ENCODE results near the gene PRKCG. TPM values are rescaled to one million over a fixed set of nuclear protein-coding genes. Genes with fewer than 3 reads are reported as not detected.
"Not testable (repeated sequence)": the region's sequence is repeated elsewhere in the genome, so short reads cannot be mapped to it uniquely, and the experiment has no call there.

PRKCG gene
- total RNA-seq, 1 experiment from 2014 or later: not detected

- no peak for TF ChIP-seq CTCF (IDR thresholded peaks at IDR 0.05; ENCODE audit: unreplicated experiment)
- CTCF ChIA-PET: interaction anchor here (0.7 to 3.3 kb wide), 5 partner anchors 14 to 1378 kb away, joined by 3 to 15 read pairs (median 4); no protein-coding TSS in a partner anchor
- DNase-seq (ENCODE audit: unreplicated experiment): peak; percentile 97
- H3K27ac Mint-ChIP-seq (ENCODE audit: low read depth, unreplicated experiment): peak within 1 kb of the TSS; percentile 100
- intact Hi-C loops (cut with micrococcal nuclease): loop anchor here (1.0 to 10.0 kb wide), 4 partner anchors 26 to 335 kb away; partner anchors contain the start of genes CNOT3, NDUFA3, OSCAR and RPS9
- peaks cover 20% of the 10 kb centered on the region for H3K4me1 Mint-ChIP-seq (ENCODE audit: insufficient read depth, unreplicated experiment)
- H3K27me3 Mint-ChIP-seq (ENCODE audit: insufficient read depth, unreplicated experiment): no peaks in the 10 kb centered on the region
- peak within 1 kb of the TSS; percentile 97 for H3K4me3 Mint-ChIP-seq (ENCODE audit: unreplicated experiment)
- BruUV-seq (replicated peaks): TSS peak; percentile 94
- POLR2A ChIA-PET: interaction anchor here (0.6 to 2.3 kb wide), 13 partner anchors 9 to 347 kb away, joined by 3 to 10 read pairs (median 5); partner anchors contain the start of genes CNOT3, PRPF31, RPS9 and TFPT
- no peaks in the 10 kb centered on the region for H3K9me3 Mint-ChIP-seq (ENCODE audit: unreplicated experiment)
- peaks cover 23% of the 10 kb centered on the region for H3K36me3 Mint-ChIP-seq (ENCODE audit: insufficient read depth, unreplicated experiment)
Observed at GRCh38 chr19:53867225-53868090, 14.5 kb upstream of the PRKCG start, which contains the start of gene MYADM. Gene MYADM, plus strand, starts transcription at chr19:53867883. Its CDS starts 5,647 bp downstream, at chr19:53873530.

GRCh38 chr19:53868091-53868891 lies 13.7 kb upstream of the PRKCG start:
- peak overlapping the region; percentile 100 for H3K27ac Mint-ChIP-seq (ENCODE audit: low read depth, unreplicated experiment)
- H3K27me3 Mint-ChIP-seq (ENCODE audit: insufficient read depth, unreplicated experiment): no peaks in the 10 kb centered on the region
- peaks cover 30% of the 10 kb centered on the region for H3K36me3 Mint-ChIP-seq (ENCODE audit: insufficient read depth, unreplicated experiment)
- TF ChIP-seq CTCF (IDR thresholded peaks at IDR 0.05; ENCODE audit: unreplicated experiment): no peak
- intact Hi-C loops (cut with micrococcal nuclease): loop anchor here (2.0 to 10.0 kb wide), 3 partner anchors 237 to 334 kb away; partner anchors contain the start of genes CNOT3, NDUFA3, OSCAR and RPS9
- H3K9me3 Mint-ChIP-seq (ENCODE audit: unreplicated experiment): no peaks in the 10 kb centered on the region
- DNase-seq (ENCODE audit: unreplicated experiment): peak; percentile 68
- peak overlapping the region; percentile 97 for H3K4me3 Mint-ChIP-seq (ENCODE audit: unreplicated experiment)
- CTCF ChIA-PET: interaction anchor here (0.6 to 3.3 kb wide), 8 partner anchors 14 to 1378 kb away, joined by 3 to 15 read pairs (median 4); partner anchors contain the start of gene PRKCG
- POLR2A ChIA-PET: interaction anchor here (0.6 to 2.3 kb wide), 15 partner anchors 8 to 1804 kb away, joined by 3 to 10 read pairs (median 4); partner anchors contain the start of genes CNOT3, PRPF31, RPS9 and TFPT
- H3K4me1 Mint-ChIP-seq (ENCODE audit: insufficient read depth, unreplicated experiment): peaks cover 20% of the 10 kb centered on the region
- BruUV-seq (replicated peaks): TSS peak; percentile 20

GRCh38 chr19:53868892-53869804 lies 12.8 kb upstream of the PRKCG start:
- ChIA-PET POLR2A (interaction anchor here (0.6 to 2.3 kb wide), 6 partner anchors 10 to 268 kb away, joined by 3 to 10 read pairs (median 8); partner anchors contain the start of genes CNOT3, PRPF31 and TFPT), CTCF (interaction anchor here (0.6 to 3.3 kb wide), 5 partner anchors 13 to 320 kb away, joined by 3 to 15 read pairs (median 3); partner anchors contain the start of gene PRKCG)
- no peaks in the 10 kb centered on the region for H3K9me3 Mint-ChIP-seq (ENCODE audit: unreplicated experiment)
- peak; percentile 83 for DNase-seq (ENCODE audit: unreplicated experiment)
- no peak for TF ChIP-seq CTCF (IDR thresholded peaks at IDR 0.05; ENCODE audit: unreplicated experiment)
- H3K36me3 Mint-ChIP-seq (ENCODE audit: insufficient read depth, unreplicated experiment): peaks cover 38% of the 10 kb centered on the region
- peaks cover 20% of the 10 kb centered on the region for H3K4me1 Mint-ChIP-seq (ENCODE audit: insufficient read depth, unreplicated experiment)
- no peaks in the 10 kb centered on the region for H3K27me3 Mint-ChIP-seq (ENCODE audit: insufficient read depth, unreplicated experiment)
- no TSS peak for BruUV-seq (replicated peaks)
- H3K27ac Mint-ChIP-seq (ENCODE audit: low read depth, unreplicated experiment): peak overlapping the region; percentile 100
- intact Hi-C loops (cut with micrococcal nuclease): loop anchor here (2.0 to 10.0 kb wide), 3 partner anchors 236 to 333 kb away; partner anchors contain the start of genes CNOT3, NDUFA3, OSCAR and RPS9
- H3K4me3 Mint-ChIP-seq (ENCODE audit: unreplicated experiment): peak overlapping the region; percentile 97

- Mint-ChIP-seq H3K27ac (ENCODE audit: low read depth, unreplicated experiment) (peak overlapping the region; percentile 100), H3K4me1 (ENCODE audit: insufficient read depth, unreplicated experiment) (peaks cover 20% of the 10 kb centered on the region), H3K36me3 (ENCODE audit: insufficient read depth, unreplicated experiment) (peaks cover 46% of the 10 kb centered on the region), H3K4me3 (ENCODE audit: unreplicated experiment) (peak overlapping the region; percentile 97)
- H3K27me3 Mint-ChIP-seq (ENCODE audit: insufficient read depth, unreplicated experiment); DNase-seq (ENCODE audit: unreplicated experiment); POLR2A ChIA-PET; BruUV-seq (replicated peaks); H3K9me3 Mint-ChIP-seq (ENCODE audit: unreplicated experiment): not testable (repeated sequence)
- intact Hi-C loops (cut with micrococcal nuclease): loop anchor here (2.0 to 10.0 kb wide), 3 partner anchors 235 to 332 kb away; partner anchors contain the start of genes CNOT3, NDUFA3, OSCAR and RPS9
- CTCF ChIA-PET: interaction anchor here (1.0 kb wide), 1 partner anchor 10 kb away, joined by 3 read pairs; no protein-coding TSS in a partner anchor
Observed at GRCh38 chr19:53869805-53870484, 12.1 kb upstream of the PRKCG start.

Data from MCF 10A (cell line).